UCSD-AML1 (cell line): ENCODE measurements around the gene MARVELD3.
"Not testable (repeated sequence)": the region's sequence is repeated elsewhere in the genome, so short reads cannot be mapped to it uniquely, and the experiment has no call there.

Source experiments
- DNase-seq: peaks from one replicate; lab custom pipeline; 2025; ENCODE audit not compliant: unreplicated experiment; lab: John Stamatoyannopoulos, UW

Gene MARVELD3

DNA sequence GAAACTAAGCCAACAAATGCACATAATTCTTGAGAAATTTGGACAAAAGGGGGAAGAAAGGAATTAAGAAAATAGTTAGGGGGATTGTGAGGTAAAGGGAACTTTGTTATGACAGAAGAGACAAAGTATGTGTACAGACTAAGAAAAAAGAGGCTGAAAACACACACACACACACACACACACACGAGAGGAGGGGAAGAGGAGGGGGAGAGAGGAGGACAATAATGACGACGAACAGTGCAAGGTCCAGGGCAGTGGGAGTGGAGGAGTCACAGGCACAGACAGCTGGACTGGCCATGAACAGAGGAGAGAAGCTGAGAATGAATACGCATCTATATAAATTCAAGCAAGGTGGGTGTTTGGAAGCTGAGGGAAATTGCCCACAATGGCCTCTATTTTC lies 44.6 kb downstream of the MARVELD3 start:
- DNase-seq = no peak

DNA sequence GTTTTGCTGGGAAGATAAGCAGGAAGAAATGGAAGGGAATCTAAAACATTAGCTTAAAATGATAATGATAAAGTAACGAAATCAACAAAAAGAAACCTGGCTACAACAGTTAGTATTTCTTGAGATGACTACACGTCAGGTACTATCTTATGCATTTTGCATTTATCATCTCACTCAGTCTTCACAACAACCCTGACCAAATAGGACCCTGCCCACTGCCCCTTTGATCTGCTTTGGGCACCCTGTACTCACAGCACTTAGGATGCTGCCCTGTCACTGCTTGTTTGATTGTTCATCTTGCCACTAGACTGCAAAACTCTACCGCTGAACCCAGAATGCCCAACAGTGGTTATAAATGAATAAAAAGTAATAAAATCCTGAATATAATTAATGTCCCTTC lies 45.2 kb downstream of the MARVELD3 start:
- no peak for DNase-seq

DNA sequence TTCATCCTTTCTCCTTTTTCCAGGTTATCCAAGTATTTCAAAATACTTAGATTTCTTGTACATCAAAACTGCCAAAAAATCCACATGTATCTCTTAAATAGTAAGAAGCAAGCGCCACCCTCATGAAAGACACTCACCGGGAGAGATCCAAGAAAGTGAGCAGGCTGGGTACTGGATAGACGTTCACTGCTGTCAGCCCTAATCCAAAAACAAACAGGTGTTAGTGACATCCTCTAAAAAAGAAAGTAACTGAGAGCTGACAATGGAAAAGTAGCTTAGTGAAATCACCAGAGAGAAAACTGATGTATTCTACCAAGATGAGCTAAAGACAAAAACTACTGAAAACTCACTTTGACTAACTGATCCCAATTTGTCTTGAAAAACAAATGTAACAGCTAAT lies 46.1 kb downstream of the MARVELD3 start:
- no peak for DNase-seq

DNA sequence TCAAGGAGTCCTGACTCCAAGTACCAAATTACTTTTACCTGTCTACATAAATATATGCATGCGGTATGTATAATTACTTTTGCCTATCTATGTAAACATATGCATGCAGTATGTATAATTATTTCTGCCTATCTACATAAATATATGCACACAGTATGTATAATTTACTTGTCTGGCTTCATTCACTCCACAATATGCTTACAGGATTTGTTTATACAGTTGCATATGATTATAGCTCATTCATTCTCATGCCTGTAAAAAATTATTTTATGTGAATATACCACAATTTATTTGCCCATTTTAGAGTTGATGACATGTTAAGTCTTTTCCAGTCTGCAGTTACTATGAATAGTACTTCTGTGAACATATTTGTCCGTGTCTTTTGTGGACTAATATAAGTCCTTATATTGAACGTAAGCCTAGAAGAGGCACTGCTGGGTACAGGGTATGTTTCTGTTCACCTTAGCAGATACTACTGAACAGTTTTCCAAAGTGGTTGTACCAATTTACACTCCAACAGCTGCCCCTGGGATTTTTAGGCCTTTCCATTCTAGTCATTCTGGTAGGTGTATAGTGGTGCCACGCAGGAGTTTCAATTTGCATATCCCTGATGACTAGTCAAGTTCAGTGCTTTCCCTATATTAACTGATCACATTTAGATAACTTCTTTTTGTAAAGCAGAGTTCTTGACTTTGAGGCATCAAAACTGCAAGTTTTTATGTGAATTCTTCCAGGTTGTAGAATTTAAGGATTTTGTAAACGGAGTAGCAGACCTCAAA lies 47.0 kb downstream of the MARVELD3 start:
- DNase-seq = no peak

DNA sequence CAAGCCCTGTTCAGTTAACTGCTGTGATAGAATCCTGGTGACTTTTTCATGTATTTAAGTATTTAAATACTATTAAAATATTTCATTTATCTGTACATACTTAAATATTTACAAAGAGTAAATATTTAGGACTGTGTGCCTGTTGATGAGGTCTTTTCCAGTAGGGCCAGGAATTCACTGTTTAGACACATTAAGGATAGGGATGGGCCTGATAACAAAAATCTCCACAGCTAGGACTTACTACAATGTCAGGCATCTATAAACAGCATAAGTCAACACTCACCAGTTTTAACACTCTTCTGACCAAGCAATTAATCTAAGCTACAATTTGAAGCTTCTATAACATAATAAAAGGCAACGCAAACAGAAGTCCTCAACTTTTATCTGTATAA lies 47.6 kb downstream of the MARVELD3 start:
- DNase-seq = no peak

DNA sequence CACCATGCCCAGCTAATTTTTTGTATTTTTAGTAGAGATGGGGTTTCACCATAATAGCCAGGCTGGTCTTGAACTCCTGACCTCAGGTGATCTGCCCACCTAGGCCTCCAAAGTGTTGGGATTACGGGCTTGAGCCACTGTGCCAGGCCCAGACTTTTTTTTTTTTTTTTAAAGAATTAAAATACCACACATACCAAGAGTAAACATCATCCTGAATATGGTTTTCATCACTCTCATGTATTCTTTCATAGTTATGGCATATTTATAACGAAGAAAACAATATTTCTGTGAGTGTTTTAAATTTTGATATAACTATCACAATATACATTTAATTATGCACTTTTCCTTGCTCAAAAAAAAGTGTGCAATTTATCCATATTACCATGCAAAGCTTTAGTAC lies 48.2 kb downstream of the MARVELD3 start:
- no peak for DNase-seq

DNA sequence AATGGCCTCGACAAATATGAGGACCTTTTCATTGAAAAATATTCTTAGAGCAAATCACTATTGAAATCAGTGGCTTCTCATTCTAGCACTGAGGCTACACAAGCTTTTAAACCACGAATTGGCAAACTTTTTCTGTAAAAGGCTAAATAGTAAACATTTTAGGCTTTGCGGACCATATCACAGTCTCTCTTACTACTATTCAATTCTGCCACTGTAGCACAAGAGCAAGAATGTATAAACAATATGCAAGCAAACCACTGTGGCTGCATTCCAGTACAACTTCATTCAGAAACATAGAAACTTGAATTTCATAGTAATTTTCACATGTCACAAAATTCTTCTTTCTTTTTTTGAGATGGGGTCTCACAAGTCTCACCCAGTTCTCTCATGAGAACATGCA lies 49.4 kb downstream of the MARVELD3 start:
- DNase-seq = no peak

DNA sequence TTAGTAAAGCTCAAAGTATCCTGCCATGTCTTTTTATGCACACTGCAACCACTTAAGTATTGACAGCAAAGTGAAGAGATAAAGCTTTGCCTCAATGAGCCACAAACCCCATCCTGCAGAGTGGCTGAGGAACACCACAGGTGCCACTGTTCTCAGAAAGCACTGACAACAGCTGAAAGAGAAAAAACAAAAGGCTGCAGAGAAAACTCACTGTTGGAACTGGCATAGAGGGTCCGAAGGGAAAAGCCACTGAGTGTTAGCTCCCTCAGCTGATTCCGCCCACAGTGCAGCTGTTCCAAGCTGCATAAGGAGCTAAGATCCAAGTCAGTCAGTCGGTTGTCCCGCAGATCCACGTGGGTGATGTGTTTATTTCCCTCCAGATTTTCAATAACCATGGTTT lies 50.3 kb downstream of the MARVELD3 start:
- no peak for DNase-seq

DNA sequence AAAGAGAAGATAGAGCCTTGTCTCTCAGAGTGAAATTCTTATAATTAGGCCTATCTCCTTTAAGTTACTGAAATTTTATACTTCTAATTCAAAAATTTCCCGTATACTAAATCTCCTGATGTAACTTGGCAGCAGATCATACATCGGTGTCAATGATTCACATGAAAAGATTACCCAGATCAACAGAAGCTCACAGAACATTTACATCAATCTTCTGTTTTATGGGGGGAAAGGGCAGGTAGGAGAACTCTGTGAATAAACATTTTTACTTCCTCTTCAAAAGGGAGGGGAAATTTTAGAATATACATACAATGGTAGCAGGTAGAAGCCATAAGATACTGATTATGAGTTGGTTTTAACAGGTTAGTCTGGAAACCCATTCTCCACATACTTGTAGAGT lies 55.4 kb downstream of the MARVELD3 start:
- no peak for DNase-seq

DNA sequence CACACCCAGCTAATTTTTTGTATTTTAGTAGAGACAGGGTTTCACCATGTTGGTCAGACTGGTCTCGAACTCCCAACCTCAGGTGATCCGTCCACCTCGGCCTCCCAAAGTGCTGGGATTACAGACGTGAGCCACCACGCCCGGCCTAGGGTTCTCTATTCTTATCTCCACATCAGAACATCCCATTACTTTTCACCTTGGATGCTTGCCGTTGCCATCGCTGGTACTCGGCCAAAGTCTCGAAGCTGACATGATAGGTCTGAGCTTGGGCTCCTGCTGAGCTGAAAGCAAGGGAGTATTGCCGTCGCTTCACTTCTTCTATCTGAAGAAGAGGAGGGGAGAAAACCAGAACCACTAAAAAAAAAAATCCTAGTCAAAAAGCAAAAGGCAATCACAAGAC lies 58.3 kb downstream of the MARVELD3 start:
- DNase-seq = not testable (repeated sequence)
